HEK293T (cell line): ENCODE data around the gene SNRPA1.

Experiments
- BHLHE40 ChIP-seq: fragments of 450-650 bp; IDR thresholded peaks from 2 replicates; pipeline ENCODE4 v1.6.1; 2016; ENCODE audit warnings: mild to moderate bottlenecking, moderate library complexity, borderline replicate concordance
- LEF1 ChIP-seq: fragments of 450-650 bp; IDR thresholded peaks from 2 replicates; pipeline ENCODE4 v1.6.1; 2017; ENCODE audit warnings: mild to moderate bottlenecking, borderline replicate concordance
- PKNOX1 ChIP-seq: fragments of 450-650 bp; IDR thresholded peaks from 2 replicates; pipeline ENCODE4 v1.6.1; 2016
- SP1 ChIP-seq: fragments of 450-650 bp; IDR thresholded peaks from 2 replicates; pipeline ENCODE4 v1.6.1; 2017
- SUZ12 ChIP-seq: fragments of 450-650 bp; IDR thresholded peaks from 2 replicates; pipeline ENCODE4 v1.6.1; 2016; ENCODE audit warnings: mild to moderate bottlenecking
- TARDBP ChIP-seq: fragments of 450-650 bp; IDR thresholded peaks from 2 replicates; pipeline ENCODE4 v1.6.1; 2016
- ZNF384 ChIP-seq: fragments of 450-650 bp; IDR thresholded peaks from 2 replicates; pipeline ENCODE4 v1.6.1; 2016

GRCh38 chr15:101310161-101310480 is 15.1 kb upstream of the SNRPA1 start:
- TF ChIP-seq BHLHE40 (no peak), LEF1 (no peak), SUZ12 (no peak), SP1 (no peak), TARDBP (no peak), ZNF384 (no peak), PKNOX1 (no peak)
